SU-DHL-6 (cell line): ENCODE measurements around the gene HBE1.

Experiments used
- EZH2phosphoT487 ChIP-seq: fragments of 200-600 bp; sonication (generic), shearing (Covaris generic); conservative IDR thresholded peaks from 2 replicates; pipeline ENCODE4 v1.6.1; 2018; ENCODE audit warnings: mild to moderate bottlenecking, antibody characterized with exemption, low read length, moderate library complexity, mixed read lengths
- TF ChIP-seq, protein P1 (sequence below): fragments of 200-600 bp; sonication (generic); IDR thresholded peaks from one replicate; pipeline ENCODE4 v1.5.1; 2017; ENCODE audit warnings: antibody characterized with exemption, mild to moderate bottlenecking, low read length, moderate library complexity; ENCODE audit not compliant: insufficient read depth, poor library complexity, severe bottlenecking

DNA sequence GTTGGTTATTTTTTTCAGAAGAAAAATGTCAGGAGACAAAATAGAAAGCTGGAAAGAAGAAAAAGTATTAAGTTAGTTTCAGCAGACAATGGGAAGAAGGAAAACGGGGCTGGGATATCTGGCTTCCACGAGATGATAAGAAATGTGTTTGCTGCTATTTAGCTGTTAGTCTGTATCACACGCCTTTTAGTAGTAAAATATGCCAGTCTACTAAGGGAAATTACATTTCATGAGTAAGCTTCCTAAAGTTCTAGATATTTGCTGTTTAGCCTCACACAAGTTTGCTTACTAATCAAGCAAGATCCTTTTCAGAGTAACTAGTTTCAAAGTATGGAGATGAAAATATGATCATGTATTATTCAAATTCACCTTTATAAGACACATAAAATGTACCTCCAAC lies 30.5 kb upstream of the HBE1 start:
- TF ChIP-seq, protein P1, sequence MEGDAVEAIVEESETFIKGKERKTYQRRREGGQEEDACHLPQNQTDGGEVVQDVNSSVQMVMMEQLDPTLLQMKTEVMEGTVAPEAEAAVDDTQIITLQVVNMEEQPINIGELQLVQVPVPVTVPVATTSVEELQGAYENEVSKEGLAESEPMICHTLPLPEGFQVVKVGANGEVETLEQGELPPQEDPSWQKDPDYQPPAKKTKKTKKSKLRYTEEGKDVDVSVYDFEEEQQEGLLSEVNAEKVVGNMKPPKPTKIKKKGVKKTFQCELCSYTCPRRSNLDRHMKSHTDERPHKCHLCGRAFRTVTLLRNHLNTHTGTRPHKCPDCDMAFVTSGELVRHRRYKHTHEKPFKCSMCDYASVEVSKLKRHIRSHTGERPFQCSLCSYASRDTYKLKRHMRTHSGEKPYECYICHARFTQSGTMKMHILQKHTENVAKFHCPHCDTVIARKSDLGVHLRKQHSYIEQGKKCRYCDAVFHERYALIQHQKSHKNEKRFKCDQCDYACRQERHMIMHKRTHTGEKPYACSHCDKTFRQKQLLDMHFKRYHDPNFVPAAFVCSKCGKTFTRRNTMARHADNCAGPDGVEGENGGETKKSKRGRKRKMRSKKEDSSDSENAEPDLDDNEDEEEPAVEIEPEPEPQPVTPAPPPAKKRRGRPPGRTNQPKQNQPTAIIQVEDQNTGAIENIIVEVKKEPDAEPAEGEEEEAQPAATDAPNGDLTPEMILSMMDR, result no peak
- TF ChIP-seq EZH2phosphoT487, result no peak
